GM12801 (cell line): ENCODE data around the gene IL20RA.

Experiments used
- CTCF ChIP-seq: IDR thresholded peaks from one replicate; pipeline ENCODE4 v1.5.1; 2011; ENCODE audit warnings: control low read depth; ENCODE audit not compliant: insufficient read length; ENCODE audit errors: extremely low read depth

Gene IL20RA

GRCh38 chr6:137001299-137001976 is 43.3 kb downstream of the IL20RA start:
- no peak for TF ChIP-seq CTCF

- TF ChIP-seq CTCF, result no peak
Observed at GRCh38 chr6:137000825-137001224, 43.9 kb downstream of the IL20RA start.

- no peak for TF ChIP-seq CTCF
Observed at GRCh38 chr6:136995521-136995920, 49.2 kb downstream of the IL20RA start.

GRCh38 chr6:136994782-136995181 is 50.0 kb downstream of the IL20RA start:
- TF ChIP-seq CTCF, result no peak

- no peak for TF ChIP-seq CTCF
Observed at GRCh38 chr6:136992113-136992512, 52.7 kb downstream of the IL20RA start.

GRCh38 chr6:136991646-136992045 is 53.1 kb downstream of the IL20RA start:
- TF ChIP-seq CTCF, result no peak

GRCh38 chr6:136990754-136991153 is 54.0 kb downstream of the IL20RA start:
- TF ChIP-seq CTCF, result no peak
